PFSK-1 (cell line): Measurements from ENCODE around the gene TM9SF2.

Experiments used
- FOXP2 ChIP-seq: optimal IDR thresholded peaks from 2 replicates; pipeline ENCODE3; 2011; ENCODE audit warnings: borderline replicate concordance, control low read depth, inconsistent platforms; ENCODE audit not compliant: insufficient read depth; ENCODE audit errors: extremely low read length, extremely low read depth
- POLR2AphosphoS5 ChIP-seq: IDR thresholded peaks from 2 replicates; pipeline ENCODE4 v1.6.1; 2012; ENCODE audit warnings: low read depth, mild to moderate bottlenecking, control low read depth, low read length, moderate library complexity
- REST ChIP-seq, 2 experiments: IDR thresholded peaks; 2 replicates each; pipeline versions ENCODE4 v1.6.1 to v1.8.0; 2011 to 2012; ENCODE audit warnings: low read depth in 2 of 2, low read length in 2 of 2, control low read depth in 1 of 2, inconsistent platforms in 1 of 2, mild to moderate bottlenecking in 1 of 2, moderate library complexity in 1 of 2; ENCODE audit not compliant: insufficient read depth in 1 of 2
- TAF1 ChIP-seq: IDR thresholded peaks from 2 replicates; pipeline ENCODE4 v1.6.1; 2012; ENCODE audit warnings: low read length, control low read depth, borderline replicate concordance; ENCODE audit not compliant: insufficient read depth

- TF ChIP-seq POLR2AphosphoS5 (no peak), TAF1 (no peak), REST (IDR thresholded peaks at IDR 0.05; ENCODE audit: insufficient read depth in 1 of 2, low read depth in 2 of 2, low read length in 2 of 2) (no peak), FOXP2 (no peak)
These were observed 81.2 kb downstream of the TM9SF2 start for GRCh38 chr13:99582511-99582910.
